ENCODE data around the gene EPHA1. TPM values are rescaled to one million over a fixed set of nuclear protein-coding genes. Genes with fewer than 3 reads are reported as not detected.

The EPHA1 gene
- polyA plus RNA-seq, 3 donors = 18.3 to 19.6 (median 18.9) TPM

Other genes starting within 250 kb of the EPHA1 start
- gene TAS2R39, start 225.4 kb downstream of the EPHA1 start, polyA plus RNA-seq (ENCODE audit: insufficient read length in 3 of 3) = not detected
- gene TAS2R40, start 186.8 kb downstream of the EPHA1 start, polyA plus RNA-seq (ENCODE audit: insufficient read length in 3 of 3) = not detected
- gene GSTK1, start 145.4 kb downstream of the EPHA1 start, polyA plus RNA-seq (ENCODE audit: insufficient read length in 3 of 3) = 100 to 1,000 TPM; 182 to 219 (median 191) TPM
- gene TMEM139, start 123.9 kb downstream of the EPHA1 start, polyA plus RNA-seq (ENCODE audit: insufficient read length in 3 of 3) = 10 to 100 TPM; 48.7 to 58.1 (median 55.9) TPM
- gene CASP2, start 120.5 kb downstream of the EPHA1 start, polyA plus RNA-seq (ENCODE audit: insufficient read length in 3 of 3) = 10 to 100 TPM; 47.5 to 58.4 (median 53.1) TPM
- under 1 TPM; 0.15 to 0.23 (median 0.20) TPM for gene CLCN1, start 92.7 kb downstream of the EPHA1 start, polyA plus RNA-seq (ENCODE audit: insufficient read length in 3 of 3)
- gene FAM131B, start 46.1 kb downstream of the EPHA1 start, polyA plus RNA-seq (ENCODE audit: insufficient read length in 3 of 3) = 1 to 10 TPM; 2.6 to 2.7 (median 2.6) TPM
- 10 to 100 TPM; 70.1 to 96.0 (median 92.8) TPM for gene ZYX, start 27.5 kb downstream of the EPHA1 start, polyA plus RNA-seq (ENCODE audit: insufficient read length in 3 of 3)
- gene TAS2R60, start 34.6 kb upstream of the EPHA1 start, polyA plus RNA-seq (ENCODE audit: insufficient read length in 3 of 3) = not detected
- not detected for gene TAS2R41, start 69.0 kb upstream of the EPHA1 start, polyA plus RNA-seq (ENCODE audit: insufficient read length in 3 of 3)
- gene CTAGE15, start 162.9 kb upstream of the EPHA1 start, polyA plus RNA-seq (ENCODE audit: insufficient read length in 3 of 3) = 1 to 10 TPM in 2 of 3 donors, under 1 TPM in 1; 0.43 to 1.7 (median 1.5) TPM
- 1 to 10 TPM; 2.3 to 3.8 (median 3.0) TPM for gene TCAF2, start 212.1 kb upstream of the EPHA1 start, polyA plus RNA-seq (ENCODE audit: insufficient read length in 3 of 3)